Stimulated activated CD4-positive, alpha-beta T cell treated with anti-CD3 and anti-CD28 coated beads, Interleukin-15, amount 100 ng/mL, for 1 hour (primary cell): ENCODE measurements around the gene BEND6.

Experiments used
- DNase-seq, 2 donors: peaks; one replicate each; pipeline ENCODE4 v3.0.0-alpha.2; 2020; ENCODE audit warnings: low read depth in 1 of 2, low spot score in 1 of 2

BEND6 gene

DNA sequence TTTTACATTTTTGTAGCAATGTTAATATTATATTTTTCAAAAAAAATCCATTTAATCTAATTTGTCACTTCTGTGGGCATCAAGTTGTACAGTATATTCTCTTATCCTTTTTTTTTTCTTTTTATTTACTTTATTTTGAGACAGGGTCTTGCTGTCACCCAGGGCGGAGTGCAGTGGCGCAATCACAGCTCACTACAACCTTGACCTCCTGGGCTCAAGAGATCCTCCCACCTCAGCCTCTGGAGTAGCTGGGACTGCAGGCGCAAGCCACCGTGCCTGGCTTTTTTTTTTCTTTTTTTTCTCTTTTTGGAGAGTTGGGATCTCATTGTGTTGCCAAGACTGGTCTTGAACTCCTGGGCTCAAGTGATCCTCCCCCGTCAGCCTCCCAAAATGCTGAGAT is 14.4 kb upstream of the BEND6 start:
- DNase-seq = no peak

- DNase-seq = no peak
Measured at GRCh38 chr6:56940977-56941376, 13.9 kb upstream of the BEND6 start.

- DNase-seq = no peak
Measured at GRCh38 chr6:56944661-56945060, 10.2 kb upstream of the BEND6 start.

- no peak for DNase-seq
Measured at GRCh38 chr6:56946368-56946767, 8.5 kb upstream of the BEND6 start.

GRCh38 chr6:56947924-56948323 is 7.0 kb upstream of the BEND6 start:
- DNase-seq = no peak

- DNase-seq = no peak
Measured at GRCh38 chr6:56949265-56949664, 5.6 kb upstream of the BEND6 start.

GRCh38 chr6:56949925-56950495 is 4.9 kb upstream of the BEND6 start:
- DNase-seq = no peak

DNA sequence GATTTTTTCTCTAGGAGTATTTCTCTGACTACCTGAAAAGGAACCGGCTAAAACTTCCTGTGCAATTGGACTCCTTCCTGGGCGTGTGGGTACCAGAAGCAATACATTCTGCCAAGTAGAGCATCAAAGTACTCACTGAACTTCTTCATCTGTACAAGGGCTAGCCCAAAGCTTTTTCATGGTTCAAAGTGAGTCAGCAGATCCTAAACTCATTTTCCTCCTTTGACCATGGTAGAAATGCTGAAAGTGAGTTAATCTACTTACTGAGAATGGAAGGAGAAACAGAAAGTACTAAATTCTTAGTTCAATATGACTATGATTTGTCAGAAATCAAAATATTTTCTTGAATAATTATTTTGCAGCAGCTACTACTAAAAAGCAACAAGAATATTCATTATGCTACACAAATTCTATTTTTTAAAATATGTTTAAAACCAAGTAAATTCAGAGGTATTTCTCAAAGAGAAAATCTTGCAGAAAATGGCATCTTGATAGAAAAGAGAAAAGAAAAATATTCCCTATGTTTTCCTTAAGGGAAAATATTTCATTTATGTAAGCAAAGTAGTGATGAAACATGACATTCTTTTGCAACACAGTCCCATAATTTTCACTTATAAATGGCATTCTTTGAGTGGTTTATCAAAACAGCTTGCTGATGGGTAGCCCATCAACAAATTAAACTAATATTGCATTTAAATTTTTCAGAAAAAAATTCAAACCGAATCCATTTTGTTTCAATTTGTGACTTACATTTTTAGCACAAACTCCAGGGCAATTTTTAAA is 3.7 kb upstream of the BEND6 start:
- DNase-seq = no peak

GRCh38 chr6:56953597-56954402 is 1.1 kb upstream of the BEND6 start:
- DNase-seq = no peak

GRCh38 chr6:56955171-56956155 is 556 bp downstream of the BEND6 start:
- DNase-seq = peak in 1 of 2 donors; percentile 48

DNA sequence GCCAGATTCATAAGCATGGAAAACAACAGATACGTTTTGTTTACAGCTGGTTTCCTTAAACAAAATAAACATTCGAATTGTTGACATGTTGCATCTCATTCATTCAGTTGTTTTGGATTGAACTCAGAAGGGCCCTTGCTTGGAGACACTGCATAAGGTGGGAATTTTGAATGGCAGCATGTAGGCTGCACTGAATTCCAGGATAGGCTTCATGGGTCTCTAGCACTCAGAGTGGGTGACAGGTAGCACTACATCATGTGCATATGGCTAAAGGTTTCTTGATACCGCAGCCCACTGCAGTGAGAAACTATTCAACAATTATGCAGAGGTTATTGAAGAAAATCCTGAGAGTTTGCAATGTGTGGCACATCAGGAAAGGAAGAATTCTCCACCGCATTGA is 1.6 kb downstream of the BEND6 start:
- no peak for DNase-seq

DNA sequence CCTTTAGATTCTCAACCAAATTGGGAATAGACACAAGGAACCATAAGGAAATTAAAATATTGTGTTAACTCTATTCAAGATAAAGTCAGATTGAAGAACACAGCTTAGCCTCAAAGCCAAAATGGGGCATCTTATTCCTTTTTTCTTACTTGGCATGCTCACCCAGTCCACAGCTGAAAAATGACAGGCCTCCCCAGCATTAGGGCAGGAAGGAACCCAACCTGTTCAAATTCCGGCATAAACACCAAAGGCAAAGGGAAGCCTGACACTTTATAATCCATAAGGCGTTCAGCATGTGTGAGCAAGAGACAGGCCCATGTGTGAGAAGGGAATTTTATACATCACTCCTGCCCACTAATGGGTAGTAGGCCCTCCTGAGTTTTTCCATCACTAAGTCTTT is 2.9 kb downstream of the BEND6 start:
- DNase-seq = no peak

DNA sequence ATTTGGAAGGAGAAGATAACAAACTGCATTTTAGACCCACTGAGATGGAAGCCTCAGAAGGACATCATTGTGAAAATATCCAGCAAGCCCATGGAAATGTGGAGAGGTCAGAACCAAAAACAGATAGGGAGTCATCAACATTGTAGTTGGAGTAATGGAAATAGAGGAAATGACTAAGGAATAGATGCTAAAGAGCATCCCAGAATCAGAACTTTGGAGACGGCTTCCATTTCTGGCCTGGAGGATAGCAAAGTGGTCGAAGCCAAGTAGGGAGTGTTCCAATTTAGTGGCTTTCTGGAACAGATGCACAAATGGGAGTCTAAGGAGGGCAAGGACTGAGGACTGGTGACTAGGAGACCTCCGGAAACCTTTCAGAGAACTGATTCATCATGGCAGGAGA is 3.6 kb downstream of the BEND6 start:
- no peak for DNase-seq

GRCh38 chr6:56959094-56959493 is 4.2 kb downstream of the BEND6 start:
- DNase-seq = no peak

DNA sequence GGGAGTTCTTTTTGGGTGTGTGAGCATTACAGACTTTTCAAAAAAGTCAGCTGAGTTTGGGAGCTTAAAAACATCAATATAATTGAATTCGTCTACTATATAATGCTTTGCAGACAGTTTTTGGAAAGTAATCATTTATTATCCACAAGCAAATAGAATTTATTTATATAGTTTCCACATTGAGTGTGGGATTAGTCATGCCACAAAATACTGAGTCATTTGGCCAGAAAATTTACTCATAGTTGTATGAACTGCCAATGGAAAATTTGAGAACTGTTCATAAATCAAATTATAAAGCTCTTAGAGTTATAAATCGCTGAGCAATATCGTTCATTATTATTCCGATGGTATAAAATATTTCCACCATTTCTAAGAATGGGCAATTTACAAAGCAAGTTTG is 5.0 kb downstream of the BEND6 start:
- no peak for DNase-seq

DNA sequence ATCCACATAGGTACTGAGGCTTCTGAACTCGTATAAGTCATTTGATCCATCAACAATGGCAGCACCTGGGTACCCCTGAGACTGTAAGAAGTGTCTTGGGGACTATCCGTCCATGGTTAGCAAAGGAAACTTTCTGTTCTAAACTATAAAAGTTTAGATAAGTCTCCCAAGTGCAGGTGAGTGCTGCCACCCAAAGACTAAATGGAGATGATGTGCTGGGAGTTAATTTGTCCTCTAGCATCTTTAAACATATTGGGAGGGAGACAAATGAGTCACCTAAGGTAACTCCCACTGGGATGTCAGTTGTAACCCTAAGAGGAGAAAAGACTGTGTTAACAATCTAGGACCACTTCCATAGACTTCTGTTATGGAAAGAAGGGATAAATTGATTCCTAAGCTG is 6.2 kb downstream of the BEND6 start:
- no peak for DNase-seq

DNA sequence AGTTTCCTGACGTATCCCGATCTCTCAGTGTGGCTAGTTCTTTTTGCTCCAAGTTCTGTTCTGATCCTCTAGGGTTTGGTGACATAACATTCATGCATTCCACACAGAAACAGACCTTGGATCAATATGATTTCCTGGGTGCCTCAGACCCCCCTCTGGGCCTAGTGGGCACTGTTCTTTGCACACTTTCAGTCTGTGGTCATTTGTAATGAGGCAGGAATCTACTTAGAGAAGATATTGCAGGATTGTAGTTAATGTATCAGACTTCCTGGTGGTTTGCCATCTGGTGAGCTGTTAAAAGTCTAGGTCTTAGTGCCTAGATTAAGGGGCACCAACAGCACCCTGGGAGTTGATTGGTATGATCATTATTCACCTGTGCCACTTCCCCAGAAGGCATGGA is 7.5 kb downstream of the BEND6 start:
- no peak for DNase-seq

- no peak for DNase-seq
Measured at GRCh38 chr6:56963043-56963442, 8.1 kb downstream of the BEND6 start.

- no peak for DNase-seq
Measured at GRCh38 chr6:56963793-56964192, 8.9 kb downstream of the BEND6 start.

- no peak for DNase-seq
Measured at GRCh38 chr6:56965126-56965525, 10.2 kb downstream of the BEND6 start.

DNA sequence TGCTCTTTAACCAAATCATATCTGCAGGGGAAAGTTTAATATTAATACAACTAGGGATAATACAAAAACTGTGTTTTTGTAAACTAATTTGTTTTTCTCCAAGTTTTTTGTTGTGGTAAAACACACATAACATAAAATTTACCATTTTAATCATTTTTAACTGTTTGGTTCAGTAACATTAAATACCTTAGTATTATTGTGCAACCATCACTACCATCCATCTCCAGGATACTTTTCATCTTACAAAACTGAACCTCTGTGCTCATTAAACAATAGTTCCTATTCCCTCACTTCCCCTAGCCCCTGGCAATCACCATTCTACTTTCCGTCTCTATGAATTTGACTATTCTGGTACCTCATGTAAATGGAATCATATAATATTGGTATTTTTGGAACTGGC is 15.9 kb downstream of the BEND6 start:
- no peak for DNase-seq
